ENCODE data around the gene IFT27.

Gene IFT27

GRCh38 chr22:36797374-36797773 is 21.5 kb upstream of the IFT27 start:
- DNase-seq (ENCODE audit: low read depth in 3 of 3) = no peak

GRCh38 chr22:36796552-36797175 is 20.7 kb upstream of the IFT27 start:
- DNase-seq (ENCODE audit: low read depth in 3 of 3) = no peak

- DNase-seq (ENCODE audit: low read depth in 3 of 3) = no peak
Measured at GRCh38 chr22:36795633-36796032, 19.7 kb upstream of the IFT27 start.

- DNase-seq (ENCODE audit: low read depth in 3 of 3) = peak in 2 of 3 donors; percentile 25 to 38
Measured at GRCh38 chr22:36790648-36791047, 14.7 kb upstream of the IFT27 start.

- no peak for DNase-seq (ENCODE audit: low read depth in 3 of 3)
Measured at GRCh38 chr22:36787204-36787988, 11.5 kb upstream of the IFT27 start.

GRCh38 chr22:36783743-36784142 is 7.8 kb upstream of the IFT27 start:
- DNase-seq (ENCODE audit: low read depth in 3 of 3) = no peak

GRCh38 chr22:36781656-36782627 is 6.0 kb upstream of the IFT27 start:
- peak; percentile 79 to 85 (median 80) for DNase-seq (ENCODE audit: low read depth in 3 of 3)

GRCh38 chr22:36778020-36778419 is 2.1 kb upstream of the IFT27 start:
- DNase-seq (ENCODE audit: low read depth in 3 of 3) = no peak

GRCh38 chr22:36776722-36777121 is 803 bp upstream of the IFT27 start:
- DNase-seq (ENCODE audit: low read depth in 3 of 3) = peak in 1 of 3 donors; percentile 8

GRCh38 chr22:36775586-36775963 is 344 bp downstream of the IFT27 start:
- DNase-seq (ENCODE audit: low read depth in 3 of 3) = peak in 1 of 3 donors; percentile 21

GRCh38 chr22:36773935-36774334 is 2.0 kb downstream of the IFT27 start:
- DNase-seq (ENCODE audit: low read depth in 3 of 3) = no peak

GRCh38 chr22:36772451-36772850 is 3.5 kb downstream of the IFT27 start:
- DNase-seq (ENCODE audit: low read depth in 3 of 3) = no peak

- DNase-seq (ENCODE audit: low read depth in 3 of 3) = no peak
Measured at GRCh38 chr22:36771356-36772063, 4.4 kb downstream of the IFT27 start.

- no peak for DNase-seq (ENCODE audit: low read depth in 3 of 3)
Measured at GRCh38 chr22:36770513-36771231, 5.2 kb downstream of the IFT27 start.

- DNase-seq (ENCODE audit: low read depth in 3 of 3) = no peak
Measured at GRCh38 chr22:36769541-36770512, 6.1 kb downstream of the IFT27 start.

GRCh38 chr22:36768616-36769015 is 7.3 kb downstream of the IFT27 start:
- no peak for DNase-seq (ENCODE audit: low read depth in 3 of 3)

GRCh38 chr22:36768141-36768540 is 7.8 kb downstream of the IFT27 start:
- DNase-seq (ENCODE audit: low read depth in 3 of 3) = no peak

GRCh38 chr22:36767035-36767775 is 8.7 kb downstream of the IFT27 start:
- DNase-seq (ENCODE audit: low read depth in 3 of 3) = no peak

- DNase-seq (ENCODE audit: low read depth in 3 of 3) = no peak
Measured at GRCh38 chr22:36765943-36766450, 9.9 kb downstream of the IFT27 start.

Measured in stimulated activated CD4-positive, alpha-beta T cell treated with anti-CD3 and anti-CD28 coated beads, TNF-alpha, amount 100 ng/mL, for 48 hours (primary cell).